Dermis blood vessel endothelial cell (primary cell): Measurements from ENCODE around the gene CORIN. TPM values are rescaled to one million over a fixed set of nuclear protein-coding genes. Genes with fewer than 3 reads are reported as not detected.

Source experiments
- DNase-seq: peaks from one replicate; pipeline ENCODE4 v3.0.0; 2010
- total RNA-seq: library from RNA; depleted of rRNA; stranded (reverse); fragments of >200 nt; gene quantifications from 2 replicates; pipeline ENCODE4 v1.2.3, GENCODE V29; 2014

CORIN gene
- total RNA-seq, result 0.28 and 0.51 TPM in 2 replicates

- DNase-seq, result no peak
Measured at GRCh38 chr4:47837908-47838294, at the start of gene CORIN. Gene CORIN, minus strand, starts transcription at chr4:47838067. Its CDS starts 118 bp downstream, at chr4:47837949.

DNA sequence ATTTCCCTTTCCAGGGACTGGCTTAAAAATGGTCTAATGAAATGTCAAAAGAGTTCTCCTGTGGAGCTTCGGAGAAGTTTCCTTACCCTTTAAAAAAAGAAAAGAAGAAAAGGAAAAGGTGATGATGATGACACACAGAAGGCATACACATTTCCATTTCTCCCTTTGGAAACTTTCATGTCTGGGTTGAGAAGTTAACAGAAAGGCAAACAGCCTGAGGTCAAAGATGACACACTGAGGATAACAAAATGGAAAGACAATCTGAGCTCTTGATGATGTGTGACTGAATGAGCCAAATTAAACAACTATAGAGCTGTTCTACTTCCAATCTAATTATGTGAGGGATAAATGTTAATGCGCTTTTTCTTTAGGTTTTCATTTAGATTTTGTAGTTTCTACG lies 44.4 kb upstream of the CORIN start:
- no peak for DNase-seq

DNA sequence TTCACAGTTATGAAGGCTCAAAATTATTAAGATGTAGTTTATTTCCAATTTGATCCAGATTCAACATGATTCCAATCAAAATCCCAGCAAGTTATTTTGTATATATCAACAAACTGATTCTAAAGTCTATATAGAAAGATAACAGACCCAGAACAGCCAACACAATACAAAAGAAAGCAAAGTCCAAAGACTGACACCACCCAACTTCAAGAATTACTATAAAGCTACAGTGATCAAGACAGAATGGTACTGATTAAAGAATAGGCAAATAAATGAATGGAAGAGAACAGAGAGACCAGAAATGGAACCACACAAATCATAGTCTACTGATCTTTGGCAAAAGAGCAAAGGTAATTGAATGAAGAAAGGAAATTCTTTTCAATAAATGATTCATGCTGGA lies 41.6 kb upstream of the CORIN start:
- no peak for DNase-seq

DNA sequence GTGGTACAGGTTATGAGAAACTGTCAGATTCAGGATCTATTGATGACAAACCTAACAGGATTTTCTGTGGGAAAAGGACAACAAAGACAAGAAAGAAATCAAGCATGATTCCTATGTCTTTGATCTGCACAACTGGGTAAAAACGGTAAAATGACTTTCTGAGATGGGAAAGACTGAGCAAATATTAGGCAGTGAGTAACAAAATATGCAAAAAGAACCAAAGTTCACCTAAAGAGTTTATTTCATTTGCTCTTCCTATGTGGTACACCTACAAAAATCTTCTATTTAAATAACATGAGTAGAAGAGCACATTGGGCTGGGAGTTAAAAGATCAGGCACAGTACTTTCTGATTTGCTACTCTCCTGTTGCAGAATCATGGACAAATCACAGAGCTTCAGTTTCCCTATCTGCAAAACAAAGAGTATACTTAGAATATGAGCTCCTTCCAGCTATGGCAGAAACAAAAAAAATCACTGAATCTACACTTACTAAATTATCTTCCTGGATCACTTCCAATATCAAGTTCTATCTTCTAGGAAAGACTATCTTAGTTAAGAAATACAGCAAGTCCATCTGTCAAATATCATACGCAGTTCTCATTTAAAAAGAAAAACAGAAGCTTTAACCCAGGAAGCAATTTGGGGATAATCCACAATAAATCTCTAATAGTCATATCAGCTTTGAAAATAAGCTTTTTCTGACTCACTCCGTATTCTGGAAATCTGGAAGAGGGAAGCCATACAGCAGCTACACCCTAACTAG lies 39.1 kb upstream of the CORIN start:
- no peak for DNase-seq

DNA sequence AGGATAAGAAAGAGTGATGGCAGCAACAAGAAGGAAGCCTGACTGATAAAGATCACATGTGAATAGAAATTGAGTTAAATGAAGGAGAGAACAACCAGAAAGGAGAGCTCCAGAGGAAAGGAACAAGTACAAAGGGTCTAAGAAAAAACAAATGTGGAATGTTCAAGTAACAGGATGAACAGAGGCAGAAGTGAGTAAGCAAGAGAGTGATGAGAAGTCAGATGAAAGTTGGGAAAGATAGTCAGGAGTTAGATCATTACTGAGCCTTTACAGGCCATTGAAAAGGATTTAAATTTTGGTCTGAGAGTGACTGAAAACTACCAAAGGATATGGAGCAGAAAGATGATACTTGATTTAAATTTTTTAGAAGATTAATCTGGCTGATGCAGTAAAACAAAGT lies 38.4 kb upstream of the CORIN start:
- DNase-seq, result no peak

DNA sequence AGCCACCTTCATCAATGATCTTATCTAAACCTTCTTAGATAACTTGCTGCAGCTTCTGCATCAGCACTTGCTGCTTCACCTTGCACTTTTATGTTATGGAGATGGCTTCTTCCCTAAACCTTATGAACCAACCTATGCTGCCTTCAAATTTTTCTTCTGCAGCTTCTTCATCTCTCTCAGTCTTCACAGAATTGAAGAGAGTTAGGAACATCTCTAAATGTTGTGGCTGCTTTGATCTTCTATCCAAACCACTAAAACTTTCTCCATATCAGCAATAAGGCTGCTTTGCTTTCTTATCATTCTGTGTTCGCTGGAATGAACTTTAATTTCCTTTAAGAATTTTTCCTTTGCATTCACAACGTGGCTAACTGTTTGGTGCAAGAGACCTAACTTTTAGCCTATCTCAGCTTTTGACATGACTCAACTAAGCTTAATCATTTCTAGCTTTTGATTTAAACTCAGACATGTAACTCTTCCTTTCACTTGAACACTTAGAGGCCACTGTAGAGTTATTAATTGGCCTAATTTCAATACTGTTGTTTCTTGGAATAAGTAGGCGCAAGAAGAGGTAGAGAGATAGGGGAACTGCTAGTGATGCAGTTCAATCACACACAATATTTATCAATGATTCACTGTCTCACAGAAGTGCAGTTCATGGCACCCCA lies 36.1 kb upstream of the CORIN start:
- no peak for DNase-seq

GRCh38 chr4:47863486-47863885 lies 25.6 kb upstream of the CORIN start:
- no peak for DNase-seq

DNA sequence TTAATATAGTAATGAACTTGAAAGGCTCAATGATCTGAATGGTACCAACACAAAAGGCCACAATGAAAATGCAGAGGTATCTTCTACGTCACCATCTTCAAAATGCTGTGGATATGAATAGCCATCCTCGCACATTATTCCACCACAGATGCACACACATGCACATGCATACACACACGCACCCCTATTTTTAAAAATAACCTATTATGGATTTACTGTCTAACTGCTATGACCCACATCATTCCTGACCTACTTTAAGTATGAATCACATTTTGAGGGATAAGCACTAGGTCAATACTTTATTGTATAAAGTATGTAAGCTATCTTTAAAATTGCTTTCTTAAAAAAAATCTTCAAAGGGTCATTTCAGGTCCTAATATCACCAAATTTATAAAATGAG lies 24.4 kb upstream of the CORIN start:
- DNase-seq, result no peak

- no peak for DNase-seq
Measured at GRCh38 chr4:47860305-47860704, 22.4 kb upstream of the CORIN start.

DNA sequence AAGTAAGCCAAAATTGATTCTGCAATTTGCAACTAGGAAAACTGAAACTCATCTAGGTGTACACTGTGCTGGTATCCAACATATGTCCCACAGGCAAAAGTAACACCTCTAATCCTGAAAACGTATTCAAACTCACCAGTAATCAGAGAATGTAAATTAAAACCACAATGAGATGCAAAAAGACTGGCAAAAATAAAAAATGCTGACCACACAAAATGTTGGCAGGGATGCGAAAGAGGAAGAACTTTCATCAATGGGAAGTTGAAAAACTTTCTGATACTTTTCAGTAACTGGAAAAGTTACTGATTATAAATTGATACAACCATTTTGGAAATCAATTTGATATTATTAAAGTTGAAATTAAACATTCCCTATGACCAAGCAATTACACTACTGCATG lies 20.1 kb upstream of the CORIN start:
- no peak for DNase-seq

- no peak for DNase-seq
Measured at GRCh38 chr4:47856713-47857112, 18.8 kb upstream of the CORIN start.

GRCh38 chr4:47855350-47855749 lies 17.5 kb upstream of the CORIN start:
- DNase-seq, result no peak

- DNase-seq, result peak; percentile 71
Measured at GRCh38 chr4:47852136-47852535, 14.3 kb upstream of the CORIN start.

DNA sequence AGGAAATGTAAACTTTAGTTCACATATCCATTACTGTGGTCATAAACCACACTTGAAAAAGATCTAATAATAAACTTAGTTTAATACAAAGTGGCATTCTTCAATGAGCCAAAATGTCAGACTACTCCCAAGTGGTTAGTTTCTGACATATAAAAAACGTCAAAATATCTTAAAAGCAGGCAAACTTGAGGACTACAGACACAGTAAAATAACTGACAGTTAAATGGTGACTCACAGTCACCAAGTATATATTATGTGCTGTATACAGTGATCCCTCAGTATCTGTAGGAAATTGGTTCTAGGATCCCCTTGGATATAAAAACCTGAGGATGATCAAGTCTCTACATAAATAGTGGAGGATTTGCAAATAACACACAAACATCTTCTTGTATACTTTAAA lies 11.6 kb upstream of the CORIN start:
- no peak for DNase-seq

DNA sequence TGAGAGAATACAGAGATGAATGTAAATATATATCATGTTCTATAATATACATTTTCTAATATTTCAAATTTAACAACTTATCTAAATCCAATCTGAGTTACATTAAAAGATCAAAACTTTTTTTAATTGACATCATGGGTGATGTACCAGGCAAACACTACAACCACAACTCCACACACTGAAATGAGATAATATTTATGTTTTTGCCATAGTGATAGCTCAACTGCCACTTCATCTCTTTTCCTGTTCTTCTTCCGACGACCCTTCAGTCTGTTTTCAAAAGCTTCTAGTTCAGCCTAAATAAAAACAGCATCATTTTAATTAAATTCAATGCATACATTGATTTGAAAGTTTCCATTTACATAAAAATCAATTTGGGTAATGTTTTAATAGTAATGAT lies 10.2 kb upstream of the CORIN start:
- no peak for DNase-seq

DNA sequence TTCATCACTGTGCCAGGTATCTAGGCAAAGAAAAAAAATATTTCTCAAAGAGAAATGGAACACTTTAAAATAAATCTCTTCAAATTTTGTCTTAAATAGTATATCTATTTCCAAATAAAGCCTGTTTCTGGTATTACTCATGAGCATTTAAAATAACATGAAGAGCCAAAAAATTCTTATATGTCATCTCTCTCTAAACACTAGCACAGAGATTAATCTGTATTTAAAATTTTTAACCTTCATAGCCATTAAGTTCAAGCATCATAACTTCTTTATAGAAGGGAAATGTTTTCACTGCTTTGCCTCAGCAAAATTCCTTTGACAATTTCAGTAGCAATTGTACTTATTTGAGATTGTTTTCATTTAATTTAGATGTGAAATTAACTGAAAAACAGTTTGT lies 5.1 kb upstream of the CORIN start:
- DNase-seq, result no peak

DNA sequence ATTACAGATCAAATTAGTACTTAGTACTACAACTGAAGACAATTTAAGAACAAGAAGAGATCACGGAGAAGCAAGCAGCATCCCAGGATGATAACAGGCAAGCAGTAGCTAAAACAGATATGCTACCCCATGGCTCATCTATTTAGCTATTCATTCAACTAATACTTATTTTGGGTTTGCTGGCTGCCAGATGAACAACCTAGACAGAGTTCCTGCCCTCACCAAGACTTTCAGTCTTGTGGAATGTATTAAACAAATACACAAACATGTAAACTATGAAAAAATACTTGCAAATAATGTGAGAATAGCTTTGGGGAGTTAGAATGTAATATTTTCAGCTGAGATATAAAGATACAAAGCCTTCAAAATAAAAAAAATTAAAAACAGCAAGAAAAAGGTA lies 2.4 kb upstream of the CORIN start:
- no peak for DNase-seq

DNA sequence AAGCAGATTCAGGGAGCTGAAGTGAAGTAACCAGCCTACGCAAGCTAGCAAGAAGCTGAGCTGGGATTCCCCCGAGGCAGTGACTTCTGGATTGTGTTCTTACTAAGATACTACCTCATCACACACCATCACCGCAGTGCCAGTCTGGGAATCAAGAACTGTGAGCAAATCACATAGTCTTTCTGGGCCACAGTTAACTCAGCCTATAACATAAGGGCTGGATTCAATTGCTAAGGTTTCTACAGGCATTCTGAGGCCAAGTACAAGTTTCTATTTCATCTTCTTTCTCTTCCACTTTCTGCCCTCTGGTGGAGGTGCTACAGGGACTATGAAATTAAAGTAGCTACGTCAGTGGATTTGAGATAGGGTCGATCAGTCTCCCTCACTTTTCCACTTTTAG lies 1.4 kb upstream of the CORIN start:
- DNase-seq, result peak; percentile 31

GRCh38 chr4:47838445-47838844 lies 578 bp upstream of the CORIN start:
- no peak for DNase-seq

GRCh38 chr4:47837094-47837907 lies 566 bp downstream of the CORIN start:
- peak; percentile 32 for DNase-seq

- peak; percentile 72 for DNase-seq
Measured at GRCh38 chr4:47836641-47837093, 1.2 kb downstream of the CORIN start.

- DNase-seq, result peak; percentile 31
Measured at GRCh38 chr4:47835494-47835893, 2.4 kb downstream of the CORIN start.

DNA sequence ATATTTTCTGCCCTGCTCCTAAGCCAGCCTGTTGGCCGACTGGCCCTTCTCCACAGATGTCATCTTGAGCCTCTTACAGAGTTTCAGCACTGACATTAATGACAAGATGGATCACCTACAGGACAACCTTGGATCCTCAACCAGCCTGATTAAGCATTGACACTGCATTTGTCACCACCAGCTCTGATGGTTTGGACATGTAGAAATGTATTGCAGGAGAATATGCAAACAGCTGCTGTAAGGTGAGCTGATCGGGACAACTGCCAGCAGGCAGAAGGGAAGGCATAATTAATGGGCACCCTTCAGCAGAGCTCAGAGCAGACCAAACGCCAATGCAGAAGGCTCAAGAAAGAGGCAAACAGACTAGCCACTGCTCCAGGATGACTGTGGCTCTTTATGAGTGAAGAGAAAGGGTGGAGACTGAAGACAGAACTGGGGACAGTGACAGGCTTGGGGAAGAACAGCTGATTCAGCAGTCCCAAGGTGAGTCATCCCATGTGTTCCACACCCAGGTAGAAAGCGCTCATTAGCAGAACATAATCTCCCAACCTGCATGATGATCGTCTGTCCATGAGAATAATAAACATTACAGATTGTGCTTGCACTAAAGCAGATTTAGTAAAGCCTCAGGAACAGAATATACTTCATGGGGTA lies 6.7 kb downstream of the CORIN start:
- no peak for DNase-seq
